A172 (cell line): ENCODE measurements around the gene SSX2IP. TPM values are rescaled to one million over a fixed set of nuclear protein-coding genes. Genes with fewer than 3 reads are reported as not detected.
"Not testable (repeated sequence)": the region's sequence is repeated elsewhere in the genome, so short reads cannot be mapped to it uniquely, and the experiment has no call there.

Experiments
- DNase-seq: peaks from one replicate; pipeline ENCODE4 v3.0.0-alpha.2; 2015; ENCODE audit warnings: low spot score
- total RNA-seq: library from RNA; depleted of rRNA; stranded (reverse); fragments of >200 nt; shearing (Covaris generic); gene quantifications from 2 replicates; pipeline ENCODE4 v1.2.3, GENCODE V29; 2014; rRNA removed

Gene SSX2IP
- total RNA-seq, 1 experiment from 2014 or later = 26.7 TPM

DNA sequence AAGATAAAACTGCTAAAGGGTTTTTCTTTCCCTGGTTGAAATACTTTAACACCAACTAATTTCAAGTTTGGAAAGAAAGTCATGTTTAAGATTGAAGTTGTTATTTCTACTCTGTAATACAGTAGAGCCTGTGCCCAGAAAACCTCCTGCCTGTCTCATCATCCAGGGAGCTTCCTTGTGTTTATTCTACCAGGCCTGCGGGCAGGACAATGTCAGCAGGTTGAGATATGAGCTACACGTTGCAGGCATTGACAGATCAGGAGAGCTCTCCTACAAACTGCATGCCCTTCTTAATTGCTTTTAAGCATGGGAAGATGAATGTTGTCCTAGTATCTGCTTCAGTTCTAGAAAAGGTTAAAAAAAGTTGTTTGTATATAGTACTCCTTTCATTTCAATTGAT is 72.9 kb downstream of the SSX2IP start:
- DNase-seq = no peak

DNA sequence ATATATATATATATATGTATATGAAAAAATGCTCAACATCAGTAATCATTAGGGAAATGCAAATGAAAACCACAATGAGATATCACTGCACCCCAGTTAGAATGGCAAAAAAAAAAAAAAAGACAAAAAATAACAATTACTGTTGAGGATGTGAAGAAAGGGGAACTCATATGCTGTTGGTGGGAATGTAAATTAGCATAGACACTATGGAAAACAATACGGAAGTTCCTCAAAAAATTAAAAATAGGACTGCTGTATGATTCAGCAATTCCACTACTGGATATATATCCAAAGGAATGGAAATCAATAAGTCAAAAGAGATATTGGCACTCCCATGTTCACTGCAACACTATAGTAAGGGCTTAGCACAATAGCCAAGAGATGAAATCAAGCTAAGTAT is 74.5 kb downstream of the SSX2IP start:
- no peak for DNase-seq

DNA sequence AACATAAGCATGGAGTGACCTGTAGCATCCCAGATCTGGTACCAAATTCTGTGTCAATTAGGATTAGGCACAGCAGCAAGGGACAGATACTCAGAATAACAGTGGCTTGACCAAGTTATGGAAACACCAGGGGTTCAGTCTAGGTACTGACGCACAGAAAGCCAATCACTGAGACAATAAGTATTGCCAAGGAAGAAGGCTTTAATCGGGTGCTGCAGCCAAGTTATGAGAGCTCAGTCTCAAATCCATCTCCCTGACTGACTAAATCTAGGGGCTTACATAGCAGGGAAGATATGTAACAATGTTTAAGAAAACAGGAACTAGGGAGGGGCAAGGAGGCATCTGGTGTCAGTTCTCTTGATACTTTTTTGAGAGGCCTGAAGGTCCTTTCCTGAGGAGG is 76.4 kb downstream of the SSX2IP start:
- DNase-seq = no peak

DNA sequence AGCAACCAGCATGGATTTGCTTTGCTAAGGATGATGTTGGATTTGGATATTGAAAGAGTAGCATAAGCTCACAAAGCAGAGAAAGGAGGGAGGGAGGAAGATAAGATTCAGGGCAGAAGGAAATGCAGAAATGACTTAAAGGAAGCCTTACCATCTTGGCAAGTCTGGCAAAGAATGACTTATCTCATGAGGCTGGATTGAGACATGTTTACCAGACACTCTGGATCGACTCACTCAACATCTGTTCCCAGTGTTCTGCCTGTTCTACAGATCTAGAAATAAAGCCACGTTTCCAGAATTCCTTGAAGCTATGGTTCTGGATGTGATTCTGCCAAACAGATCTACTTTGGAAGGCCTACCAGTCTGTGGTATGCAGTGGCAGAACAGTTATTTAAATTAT is 77.2 kb downstream of the SSX2IP start:
- no peak for DNase-seq

DNA sequence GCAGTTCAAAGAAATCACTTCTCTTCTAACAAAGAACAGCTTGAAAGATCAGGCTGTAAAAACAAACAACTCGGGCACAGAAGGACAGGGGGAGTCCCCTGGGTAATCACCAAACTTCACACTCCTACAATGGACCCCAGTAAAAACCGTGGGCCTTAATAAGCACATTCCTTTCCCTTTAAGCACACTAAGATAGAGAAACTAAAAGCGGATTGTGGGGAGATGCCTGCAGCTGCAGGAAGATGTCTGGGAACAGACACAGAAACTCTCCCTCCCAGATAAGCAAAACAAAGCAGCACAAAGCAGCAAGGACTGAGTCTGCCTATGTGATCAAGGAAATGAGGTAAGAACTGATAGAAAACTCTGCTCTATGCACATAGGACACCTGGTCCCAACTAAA is 78.5 kb downstream of the SSX2IP start:
- DNase-seq = no peak

DNA sequence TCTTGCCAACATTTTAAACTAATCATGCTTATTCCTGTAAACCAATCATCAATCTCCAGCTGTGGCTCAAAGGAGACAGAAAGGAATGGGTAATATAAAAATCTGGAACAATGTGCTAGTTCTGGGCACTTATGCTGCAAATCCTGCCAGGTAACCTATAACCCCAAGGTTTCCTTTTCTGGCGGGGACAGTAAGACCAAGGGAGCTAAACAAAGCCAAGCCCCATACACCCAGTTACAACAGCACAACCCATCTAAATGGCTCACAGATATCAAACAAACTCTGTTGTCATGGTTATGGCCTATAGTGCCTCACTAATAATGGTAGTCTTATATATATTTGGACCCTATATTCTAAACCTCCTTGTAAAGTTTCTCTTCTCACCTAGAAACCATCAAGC is 79.2 kb downstream of the SSX2IP start:
- DNase-seq = no peak

DNA sequence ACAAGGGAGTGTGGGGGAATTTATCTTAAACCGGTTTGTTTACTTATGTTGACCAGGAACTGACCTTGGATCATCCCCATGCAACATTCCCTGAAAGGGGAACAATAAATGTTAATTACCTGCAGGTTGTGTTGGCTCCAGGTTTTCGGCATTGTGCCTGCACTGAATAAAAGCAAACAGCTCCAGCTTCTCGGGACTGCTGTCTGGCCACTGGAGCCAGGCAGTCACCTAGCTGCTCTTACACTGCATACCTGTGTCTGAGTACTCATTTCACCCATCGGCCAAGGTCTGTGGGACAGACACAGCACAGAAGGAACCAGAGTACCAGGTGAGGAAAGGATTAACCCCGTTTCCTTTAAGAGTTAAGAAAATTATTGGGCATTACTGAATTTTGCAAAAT is 83.3 kb downstream of the SSX2IP start:
- no peak for DNase-seq

DNA sequence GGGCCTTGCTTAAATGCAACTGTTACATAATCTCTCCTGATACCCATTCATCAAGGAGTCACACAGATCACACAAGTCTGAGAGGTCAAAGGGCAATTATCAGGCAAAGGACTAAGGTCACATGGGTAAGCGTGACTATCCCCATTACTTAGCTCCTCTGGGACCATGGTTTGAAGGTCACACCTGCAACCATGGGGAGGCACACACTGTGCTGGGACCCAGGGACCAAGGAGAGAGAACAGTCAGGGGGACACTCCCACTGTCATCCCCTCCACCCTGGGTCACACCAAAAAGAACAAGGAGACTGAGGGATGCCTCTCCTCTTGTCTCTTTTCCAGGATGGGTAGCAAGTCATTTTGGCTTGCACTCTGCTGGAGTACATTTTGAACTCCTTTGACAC is 85.1 kb downstream of the SSX2IP start:
- no peak for DNase-seq

DNA sequence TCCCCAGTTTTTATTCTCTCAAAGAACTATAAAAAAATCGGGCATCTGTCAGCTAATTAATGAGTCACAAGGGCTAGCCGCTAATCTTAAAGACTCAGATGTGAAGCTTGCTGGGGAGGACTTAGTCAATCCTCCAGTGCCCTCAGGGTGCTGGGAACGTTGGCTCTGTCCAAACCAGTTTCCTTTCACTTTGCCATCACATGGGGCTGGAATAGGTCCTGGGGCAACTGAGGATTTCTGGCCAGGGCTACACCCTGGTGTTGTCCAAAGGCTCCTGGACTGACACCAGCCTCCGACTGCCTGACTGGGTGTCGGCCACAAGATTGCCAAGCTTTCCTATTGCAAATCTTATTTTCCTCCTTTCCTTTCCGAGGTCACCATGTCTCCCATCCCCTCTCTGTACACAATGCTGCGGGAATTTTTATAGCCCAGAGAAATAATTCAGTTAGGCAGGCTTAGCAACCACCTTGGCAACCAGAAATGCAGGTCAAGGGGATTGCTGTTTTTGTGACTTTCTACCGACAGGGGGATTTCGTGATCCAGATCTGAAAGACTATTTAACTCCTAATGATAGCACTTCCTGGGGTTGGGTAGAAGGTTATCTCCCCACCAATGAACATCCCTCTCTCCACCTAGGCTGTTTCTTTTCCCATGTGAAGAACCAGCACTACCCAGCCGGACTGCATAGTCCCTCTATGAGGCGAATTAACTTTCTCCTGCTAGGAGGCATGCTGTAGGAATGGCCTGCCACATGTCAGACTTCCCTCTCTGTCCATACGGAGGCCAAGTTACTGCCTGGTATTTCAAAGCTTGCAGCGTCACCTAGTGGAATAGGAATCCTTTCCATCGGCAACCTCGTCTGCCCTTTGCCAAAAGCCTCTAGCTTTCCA is 86.1 kb downstream of the SSX2IP start:
- peak; percentile 77 for DNase-seq

DNA sequence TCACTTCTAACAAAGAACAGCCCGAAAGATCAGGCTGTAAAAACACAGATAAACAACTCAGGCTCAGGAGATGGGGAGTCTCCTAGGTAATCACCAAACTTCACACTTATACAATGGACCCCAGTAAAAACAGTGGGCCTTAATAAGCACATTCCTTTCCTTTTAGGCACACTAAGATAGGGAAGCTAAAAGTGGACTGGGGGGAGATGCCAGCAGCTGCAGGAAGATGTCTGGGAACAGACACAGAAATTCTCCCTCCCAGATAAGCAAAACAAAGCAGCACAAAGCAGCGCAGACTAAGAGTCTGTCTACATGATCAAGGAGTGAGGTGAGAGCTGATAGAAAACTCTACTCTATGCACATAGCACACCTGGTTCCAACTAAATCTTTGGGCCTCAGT is 87.0 kb downstream of the SSX2IP start:
- DNase-seq = peak; percentile 18

DNA sequence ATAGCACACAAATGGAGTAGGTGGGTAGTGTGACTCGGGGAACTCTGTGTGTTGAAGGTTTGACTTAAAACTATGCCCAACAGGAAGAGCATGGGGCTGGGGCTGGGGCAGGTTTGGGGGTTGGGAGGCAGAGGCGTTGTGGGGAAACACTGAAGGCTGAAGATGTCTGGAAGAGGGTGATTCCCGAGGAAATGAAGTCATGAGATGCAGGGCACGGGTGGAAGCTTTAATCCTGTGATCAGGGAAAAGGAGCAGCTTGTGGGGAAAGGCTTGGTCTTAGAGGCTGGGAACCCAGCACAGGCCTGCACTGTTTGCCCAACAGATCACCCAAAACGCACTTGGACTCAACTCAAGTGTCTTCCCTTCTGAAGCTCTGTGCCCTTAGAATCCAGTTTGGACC is 89.5 kb downstream of the SSX2IP start:
- no peak for DNase-seq

DNA sequence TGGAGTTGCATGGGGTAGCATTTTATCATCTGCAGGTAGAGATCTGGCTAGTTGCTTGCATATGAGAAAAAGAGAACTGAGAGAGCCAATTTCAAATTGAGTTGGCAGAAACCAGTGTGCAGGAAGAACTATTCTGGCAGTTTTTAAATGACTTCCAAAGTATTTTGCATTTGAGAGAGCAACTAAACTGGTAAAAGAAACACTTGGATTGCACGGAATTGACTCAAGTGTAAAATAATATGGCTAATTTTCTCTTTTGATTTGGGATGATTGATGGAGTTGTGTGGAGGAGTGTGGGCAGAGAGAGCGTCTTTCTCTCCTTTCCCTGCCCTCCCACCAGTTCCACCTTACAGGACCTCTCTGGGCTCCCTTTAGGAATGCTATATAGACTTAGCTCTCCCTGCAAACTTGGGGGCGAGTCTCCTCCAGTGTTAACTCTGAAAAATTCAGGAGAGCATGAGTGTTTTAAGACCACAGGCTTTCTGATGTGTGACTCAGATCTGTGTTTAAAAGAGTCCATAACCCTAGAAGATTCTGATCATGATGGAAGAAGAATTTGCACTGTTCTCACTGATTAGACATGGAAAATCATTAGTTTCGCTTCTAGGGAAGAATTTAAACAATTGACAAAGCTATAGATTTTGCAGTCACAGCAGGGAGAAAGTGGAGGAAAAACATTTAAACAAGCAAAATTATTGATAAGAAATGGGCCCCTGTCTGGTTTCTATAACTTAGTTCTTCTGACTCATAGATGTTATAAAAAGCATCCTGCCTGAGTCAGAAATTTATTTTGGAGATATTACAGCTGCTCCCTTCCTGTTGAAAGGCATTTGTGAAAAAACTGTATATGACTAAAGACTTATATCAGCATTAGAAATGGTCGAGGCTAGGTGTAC is 91.2 kb downstream of the SSX2IP start:
- DNase-seq = peak; percentile 61

DNA sequence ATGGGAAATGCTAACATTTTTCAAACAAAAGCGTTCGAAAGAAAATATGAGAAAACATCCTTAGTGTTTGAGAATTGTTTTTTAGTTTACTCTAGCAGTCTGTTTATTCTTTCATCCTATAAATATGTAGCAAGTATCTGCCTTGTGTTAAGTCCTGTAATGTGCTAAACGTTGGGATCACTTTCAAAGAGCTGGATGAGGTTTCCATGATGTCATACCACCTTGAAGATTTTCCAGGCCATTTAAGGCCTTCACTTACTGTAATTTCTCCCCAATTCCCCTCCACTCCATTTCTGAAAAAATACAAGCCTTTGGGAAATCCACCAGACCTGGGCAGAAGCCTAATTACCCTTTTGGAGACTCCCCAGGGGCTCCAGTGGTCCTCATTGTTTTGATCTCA is 91.8 kb downstream of the SSX2IP start:
- DNase-seq = no peak

DNA sequence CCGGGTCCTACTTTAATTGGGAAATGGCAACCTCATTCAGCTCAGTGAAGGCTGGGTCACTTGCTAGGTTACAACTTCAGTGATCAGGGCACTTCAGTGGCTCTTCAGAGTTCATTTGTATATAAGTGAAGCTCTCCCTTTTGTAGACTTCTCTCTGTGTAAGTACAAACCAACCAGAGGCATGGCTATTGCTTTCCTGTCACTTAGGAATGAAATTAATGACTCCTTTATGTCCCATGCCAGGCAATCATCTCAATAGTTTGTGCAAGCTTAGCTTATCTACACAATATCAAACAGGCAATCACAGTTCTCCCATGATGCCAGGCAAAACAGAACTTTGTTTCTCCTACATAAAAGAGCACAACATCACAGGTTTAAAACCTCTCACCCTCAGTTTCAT is 93.2 kb downstream of the SSX2IP start:
- DNase-seq = no peak

DNA sequence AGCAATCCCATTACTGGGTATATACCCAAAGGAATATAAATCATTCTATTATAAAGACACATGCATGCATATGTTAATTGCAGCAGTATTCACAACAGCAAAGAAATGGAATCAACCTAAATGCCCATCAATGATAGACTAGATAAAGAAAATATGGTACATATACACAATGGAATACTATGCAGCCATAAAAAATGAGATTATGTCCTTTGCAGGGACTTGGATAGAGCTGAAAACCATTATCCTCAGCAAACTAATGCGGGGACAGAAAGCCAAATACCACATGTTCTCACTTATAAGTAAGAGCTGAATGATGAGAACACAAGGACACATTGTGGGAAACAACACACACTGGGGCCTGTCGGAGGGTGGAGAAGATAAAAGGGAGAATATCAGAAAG is 95.3 kb downstream of the SSX2IP start:
- not testable (repeated sequence) for DNase-seq

Other genes starting within 250 kb of the SSX2IP start
- 40.9 and 54.9 TPM in 2 replicates for gene RPF1, start 211.2 kb downstream of the SSX2IP start, total RNA-seq
- gene SPATA1, start 184.1 kb downstream of the SSX2IP start, total RNA-seq = not detected in 2 replicates
- 32.2 and 32.7 TPM in 2 replicates for gene GNG5, start 183.9 kb downstream of the SSX2IP start, total RNA-seq
- 10.5 and 12.3 TPM in 2 replicates for gene CTBS, start 116.0 kb downstream of the SSX2IP start, total RNA-seq
- not detected in 2 replicates for gene LPAR3, start 202.7 kb upstream of the SSX2IP start, total RNA-seq